ENCODE results near the gene HOXB7. TPM values are rescaled to one million over a fixed set of nuclear protein-coding genes. Genes with fewer than 3 reads are reported as not detected.

The HOXB7 gene
- total RNA-seq, 1 donor from 2014 or later = 24.9 TPM

GRCh38 chr17:48626245-48627117 is 15.7 kb upstream of the HOXB7 start, which contains the start of gene HOXB9:
TSS of gene HOXB9 (minus strand) at chr17:48626358. CDS start at chr17:48626269, 89 bp downstream.
- no peak for TF ChIP-seq CTCF (conservative IDR thresholded peaks at IDR 0.05; ENCODE audit: low read depth, low read length)
- peak within 1 kb of the TSS; percentile 82 for H3K4me3 ChIP-seq (ENCODE audit: low read depth, low read length)
- no peak for DNase-seq (ENCODE audit: low read depth)

GRCh38 chr17:48625495-48626244 is 14.9 kb upstream of the HOXB7 start:
- TF ChIP-seq CTCF (conservative IDR thresholded peaks at IDR 0.05; ENCODE audit: low read depth, low read length) = no peak
- H3K4me3 ChIP-seq (ENCODE audit: low read depth, low read length) = peak overlapping the region; percentile 82
- DNase-seq (ENCODE audit: low read depth) = no peak

GRCh38 chr17:48624544-48625494 is 14.0 kb upstream of the HOXB7 start:
- H3K4me3 ChIP-seq (ENCODE audit: low read depth, low read length) = peak overlapping the region; percentile 82
- no peak for DNase-seq (ENCODE audit: low read depth)
- TF ChIP-seq CTCF (conservative IDR thresholded peaks at IDR 0.05; ENCODE audit: low read depth, low read length) = no peak

- TF ChIP-seq CTCF (conservative IDR thresholded peaks at IDR 0.05; ENCODE audit: low read depth, low read length) = no peak
- peak overlapping the region; percentile 82 for H3K4me3 ChIP-seq (ENCODE audit: low read depth, low read length)
- DNase-seq (ENCODE audit: low read depth) = no peak
Observed at GRCh38 chr17:48624118-48624517, 13.3 kb upstream of the HOXB7 start.

- no peak for TF ChIP-seq CTCF (conservative IDR thresholded peaks at IDR 0.05; ENCODE audit: low read depth, low read length)
- no peak for DNase-seq (ENCODE audit: low read depth)
- peak overlapping the region; percentile 82 for H3K4me3 ChIP-seq (ENCODE audit: low read depth, low read length)
Observed at GRCh38 chr17:48623583-48623982, 12.8 kb upstream of the HOXB7 start.

- no peak for DNase-seq (ENCODE audit: low read depth)
- H3K4me3 ChIP-seq (ENCODE audit: low read depth, low read length) = peak overlapping the region; percentile 6
- TF ChIP-seq CTCF (conservative IDR thresholded peaks at IDR 0.05; ENCODE audit: low read depth, low read length) = no peak
Observed at GRCh38 chr17:48622857-48623256, 12.0 kb upstream of the HOXB7 start.

All from epithelial cell of proximal tubule (primary cell).